SK-N-SH (cell line): ENCODE results near the gene ZNF236.

Source experiments
- EP300 ChIP-seq, 2 experiments: IDR thresholded peaks; 2 replicates each; pipeline versions ENCODE4 v1.4.0 to v1.6.1; 2012; ENCODE audit warnings: borderline replicate concordance in 1 of 2, low read depth in 1 of 2, low read length in 1 of 2
- NFIC ChIP-seq: IDR thresholded peaks from 2 replicates; pipeline ENCODE4 v1.4.0; 2012; ENCODE audit warnings: borderline replicate concordance
- SIN3A ChIP-seq: IDR thresholded peaks from 2 replicates; pipeline ENCODE4 v1.6.1; 2012; ENCODE audit warnings: low read depth, mild to moderate bottlenecking, low read length, moderate library complexity, borderline replicate concordance
- TF ChIP-seq, protein P1 (sequence below): fragments of 200-600 bp; sonication (generic); IDR thresholded peaks from 2 replicates; pipeline ENCODE4 v1.6.1; 2017; ENCODE audit warnings: antibody characterized with exemption, mild to moderate bottlenecking, moderate library complexity

DNA sequence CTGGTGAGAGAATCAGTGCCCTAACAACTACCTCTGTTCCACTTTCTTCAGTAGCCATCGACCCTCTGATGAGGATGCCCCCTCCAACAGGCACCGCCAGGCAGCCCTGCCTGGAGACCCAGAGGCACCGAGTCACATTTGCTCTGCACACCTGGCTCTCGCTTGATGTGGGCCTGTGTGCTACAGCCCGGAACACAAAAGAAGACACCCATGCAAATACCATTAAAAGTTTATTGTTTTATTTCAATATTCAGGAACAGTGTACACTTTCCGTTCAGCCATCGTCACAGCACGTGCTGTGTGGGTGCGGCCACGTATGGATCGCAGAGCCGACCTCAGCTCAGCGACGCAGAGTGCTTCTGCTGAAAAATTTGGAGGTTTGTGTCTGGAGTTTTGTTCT, 156.3 kb downstream of the ZNF236 start:
- TF ChIP-seq, protein P1, sequence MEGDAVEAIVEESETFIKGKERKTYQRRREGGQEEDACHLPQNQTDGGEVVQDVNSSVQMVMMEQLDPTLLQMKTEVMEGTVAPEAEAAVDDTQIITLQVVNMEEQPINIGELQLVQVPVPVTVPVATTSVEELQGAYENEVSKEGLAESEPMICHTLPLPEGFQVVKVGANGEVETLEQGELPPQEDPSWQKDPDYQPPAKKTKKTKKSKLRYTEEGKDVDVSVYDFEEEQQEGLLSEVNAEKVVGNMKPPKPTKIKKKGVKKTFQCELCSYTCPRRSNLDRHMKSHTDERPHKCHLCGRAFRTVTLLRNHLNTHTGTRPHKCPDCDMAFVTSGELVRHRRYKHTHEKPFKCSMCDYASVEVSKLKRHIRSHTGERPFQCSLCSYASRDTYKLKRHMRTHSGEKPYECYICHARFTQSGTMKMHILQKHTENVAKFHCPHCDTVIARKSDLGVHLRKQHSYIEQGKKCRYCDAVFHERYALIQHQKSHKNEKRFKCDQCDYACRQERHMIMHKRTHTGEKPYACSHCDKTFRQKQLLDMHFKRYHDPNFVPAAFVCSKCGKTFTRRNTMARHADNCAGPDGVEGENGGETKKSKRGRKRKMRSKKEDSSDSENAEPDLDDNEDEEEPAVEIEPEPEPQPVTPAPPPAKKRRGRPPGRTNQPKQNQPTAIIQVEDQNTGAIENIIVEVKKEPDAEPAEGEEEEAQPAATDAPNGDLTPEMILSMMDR, result no peak
- TF ChIP-seq EP300 (IDR thresholded peaks at IDR 0.05; ENCODE audit: borderline replicate concordance in 1 of 2, low read depth in 1 of 2, low read length in 1 of 2) (no peak), SIN3A (no peak), NFIC (no peak)
